ENCODE data around the gene ADAMTSL3.

DNA sequence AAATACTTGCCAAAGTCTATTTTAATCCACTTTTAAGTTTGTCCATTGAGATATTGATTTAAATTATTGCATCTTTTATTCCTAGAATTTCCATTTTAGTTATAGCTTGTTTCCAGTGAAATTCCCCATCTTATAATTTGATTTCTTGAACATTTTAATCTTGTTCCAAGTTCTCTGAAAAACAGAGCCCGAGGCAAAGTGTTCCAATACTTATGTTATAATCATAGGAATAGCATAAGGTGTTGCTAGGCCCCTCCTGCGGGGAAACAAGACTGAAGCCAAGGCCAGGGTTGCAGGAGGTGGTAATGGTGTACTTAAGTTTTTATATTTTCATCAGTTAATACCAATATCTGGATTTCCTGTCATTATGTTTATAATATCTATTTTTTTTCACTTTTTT, 226.6 kb downstream of the ADAMTSL3 start:
- TF ChIP-seq, protein P1, sequence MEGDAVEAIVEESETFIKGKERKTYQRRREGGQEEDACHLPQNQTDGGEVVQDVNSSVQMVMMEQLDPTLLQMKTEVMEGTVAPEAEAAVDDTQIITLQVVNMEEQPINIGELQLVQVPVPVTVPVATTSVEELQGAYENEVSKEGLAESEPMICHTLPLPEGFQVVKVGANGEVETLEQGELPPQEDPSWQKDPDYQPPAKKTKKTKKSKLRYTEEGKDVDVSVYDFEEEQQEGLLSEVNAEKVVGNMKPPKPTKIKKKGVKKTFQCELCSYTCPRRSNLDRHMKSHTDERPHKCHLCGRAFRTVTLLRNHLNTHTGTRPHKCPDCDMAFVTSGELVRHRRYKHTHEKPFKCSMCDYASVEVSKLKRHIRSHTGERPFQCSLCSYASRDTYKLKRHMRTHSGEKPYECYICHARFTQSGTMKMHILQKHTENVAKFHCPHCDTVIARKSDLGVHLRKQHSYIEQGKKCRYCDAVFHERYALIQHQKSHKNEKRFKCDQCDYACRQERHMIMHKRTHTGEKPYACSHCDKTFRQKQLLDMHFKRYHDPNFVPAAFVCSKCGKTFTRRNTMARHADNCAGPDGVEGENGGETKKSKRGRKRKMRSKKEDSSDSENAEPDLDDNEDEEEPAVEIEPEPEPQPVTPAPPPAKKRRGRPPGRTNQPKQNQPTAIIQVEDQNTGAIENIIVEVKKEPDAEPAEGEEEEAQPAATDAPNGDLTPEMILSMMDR (IDR thresholded peaks at IDR 0.05; ENCODE audit: insufficient read depth, low read length, poor library complexity, severe bottlenecking) = no peak
- TF ChIP-seq EZH2phosphoT487 (conservative IDR thresholded peaks at IDR 0.05; ENCODE audit: low read length) = no peak

Measured in SU-DHL-6 (cell line).